ENCODE data around the gene EPB41L3.

Gene EPB41L3

DNA sequence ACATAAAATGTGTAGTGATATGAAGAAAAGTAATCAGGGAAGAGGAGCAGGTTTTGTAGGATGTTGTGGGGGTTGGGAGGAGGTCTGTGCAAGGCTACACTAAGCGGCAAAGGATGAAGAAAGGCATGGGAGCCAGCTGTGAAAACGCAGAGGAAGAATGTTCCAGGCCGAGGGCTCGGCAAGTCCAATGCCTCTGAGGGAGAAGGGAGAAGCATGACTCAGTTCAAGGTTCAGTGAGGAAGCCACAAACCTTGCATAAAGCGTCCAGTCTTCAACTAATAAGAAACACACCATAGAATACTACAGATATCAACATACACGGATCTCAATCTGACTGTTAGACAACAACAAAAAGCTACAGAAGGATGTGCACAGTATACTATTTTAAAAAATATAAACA lies 16.2 kb downstream of the EPB41L3 start:
- TF ChIP-seq, protein P1, sequence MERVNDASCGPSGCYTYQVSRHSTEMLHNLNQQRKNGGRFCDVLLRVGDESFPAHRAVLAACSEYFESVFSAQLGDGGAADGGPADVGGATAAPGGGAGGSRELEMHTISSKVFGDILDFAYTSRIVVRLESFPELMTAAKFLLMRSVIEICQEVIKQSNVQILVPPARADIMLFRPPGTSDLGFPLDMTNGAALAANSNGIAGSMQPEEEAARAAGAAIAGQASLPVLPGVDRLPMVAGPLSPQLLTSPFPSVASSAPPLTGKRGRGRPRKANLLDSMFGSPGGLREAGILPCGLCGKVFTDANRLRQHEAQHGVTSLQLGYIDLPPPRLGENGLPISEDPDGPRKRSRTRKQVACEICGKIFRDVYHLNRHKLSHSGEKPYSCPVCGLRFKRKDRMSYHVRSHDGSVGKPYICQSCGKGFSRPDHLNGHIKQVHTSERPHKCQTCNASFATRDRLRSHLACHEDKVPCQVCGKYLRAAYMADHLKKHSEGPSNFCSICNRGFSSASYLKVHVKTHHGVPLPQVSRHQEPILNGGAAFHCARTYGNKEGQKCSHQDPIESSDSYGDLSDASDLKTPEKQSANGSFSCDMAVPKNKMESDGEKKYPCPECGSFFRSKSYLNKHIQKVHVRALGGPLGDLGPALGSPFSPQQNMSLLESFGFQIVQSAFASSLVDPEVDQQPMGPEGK (CRISPR knock-in tag; IDR thresholded peaks at IDR 0.05; ENCODE audit: borderline replicate concordance): no peak
- no peak for TF ChIP-seq TCF4 (CRISPR knock-in tag; IDR thresholded peaks at IDR 0.05; ENCODE audit: borderline replicate concordance)
- TF ChIP-seq SNAI2 (CRISPR knock-in tag; IDR thresholded peaks at IDR 0.05): no peak
- TF ChIP-seq ESRRG (CRISPR knock-in tag; IDR thresholded peaks at IDR 0.05): no peak
- no peak for TF ChIP-seq BACH2 (CRISPR knock-in tag; IDR thresholded peaks at IDR 0.05; ENCODE audit: borderline replicate concordance)
- TF ChIP-seq ZC3H10 (CRISPR knock-in tag; IDR thresholded peaks at IDR 0.05): no peak
- TF ChIP-seq, protein P2, sequence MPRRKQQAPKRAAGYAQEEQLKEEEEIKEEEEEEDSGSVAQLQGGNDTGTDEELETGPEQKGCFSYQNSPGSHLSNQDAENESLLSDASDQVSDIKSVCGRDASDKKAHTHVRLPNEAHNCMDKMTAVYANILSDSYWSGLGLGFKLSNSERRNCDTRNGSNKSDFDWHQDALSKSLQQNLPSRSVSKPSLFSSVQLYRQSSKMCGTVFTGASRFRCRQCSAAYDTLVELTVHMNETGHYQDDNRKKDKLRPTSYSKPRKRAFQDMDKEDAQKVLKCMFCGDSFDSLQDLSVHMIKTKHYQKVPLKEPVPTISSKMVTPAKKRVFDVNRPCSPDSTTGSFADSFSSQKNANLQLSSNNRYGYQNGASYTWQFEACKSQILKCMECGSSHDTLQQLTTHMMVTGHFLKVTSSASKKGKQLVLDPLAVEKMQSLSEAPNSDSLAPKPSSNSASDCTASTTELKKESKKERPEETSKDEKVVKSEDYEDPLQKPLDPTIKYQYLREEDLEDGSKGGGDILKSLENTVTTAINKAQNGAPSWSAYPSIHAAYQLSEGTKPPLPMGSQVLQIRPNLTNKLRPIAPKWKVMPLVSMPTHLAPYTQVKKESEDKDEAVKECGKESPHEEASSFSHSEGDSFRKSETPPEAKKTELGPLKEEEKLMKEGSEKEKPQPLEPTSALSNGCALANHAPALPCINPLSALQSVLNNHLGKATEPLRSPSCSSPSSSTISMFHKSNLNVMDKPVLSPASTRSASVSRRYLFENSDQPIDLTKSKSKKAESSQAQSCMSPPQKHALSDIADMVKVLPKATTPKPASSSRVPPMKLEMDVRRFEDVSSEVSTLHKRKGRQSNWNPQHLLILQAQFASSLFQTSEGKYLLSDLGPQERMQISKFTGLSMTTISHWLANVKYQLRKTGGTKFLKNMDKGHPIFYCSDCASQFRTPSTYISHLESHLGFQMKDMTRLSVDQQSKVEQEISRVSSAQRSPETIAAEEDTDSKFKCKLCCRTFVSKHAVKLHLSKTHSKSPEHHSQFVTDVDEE (CRISPR knock-in tag; IDR thresholded peaks at IDR 0.05): no peak
- no peak for TF ChIP-seq ZFP3 (CRISPR knock-in tag; IDR thresholded peaks at IDR 0.05)
- TF ChIP-seq, protein P3, sequence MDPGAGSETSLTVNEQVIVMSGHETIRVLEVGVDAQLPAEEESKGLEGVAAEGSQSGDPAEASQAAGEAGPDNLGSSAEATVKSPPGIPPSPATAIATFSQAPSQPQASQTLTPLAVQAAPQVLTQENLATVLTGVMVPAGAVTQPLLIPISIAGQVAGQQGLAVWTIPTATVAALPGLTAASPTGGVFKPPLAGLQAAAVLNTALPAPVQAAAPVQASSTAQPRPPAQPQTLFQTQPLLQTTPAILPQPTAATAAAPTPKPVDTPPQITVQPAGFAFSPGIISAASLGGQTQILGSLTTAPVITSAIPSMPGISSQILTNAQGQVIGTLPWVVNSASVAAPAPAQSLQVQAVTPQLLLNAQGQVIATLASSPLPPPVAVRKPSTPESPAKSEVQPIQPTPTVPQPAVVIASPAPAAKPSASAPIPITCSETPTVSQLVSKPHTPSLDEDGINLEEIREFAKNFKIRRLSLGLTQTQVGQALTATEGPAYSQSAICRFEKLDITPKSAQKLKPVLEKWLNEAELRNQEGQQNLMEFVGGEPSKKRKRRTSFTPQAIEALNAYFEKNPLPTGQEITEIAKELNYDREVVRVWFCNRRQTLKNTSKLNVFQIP (CRISPR knock-in tag; IDR thresholded peaks at IDR 0.05; ENCODE audit: borderline replicate concordance, low read depth): no peak
- no peak for TF ChIP-seq TOX (CRISPR knock-in tag; IDR thresholded peaks at IDR 0.05; ENCODE audit: borderline replicate concordance)
- no peak for TF ChIP-seq ISL1 (CRISPR knock-in tag; IDR thresholded peaks at IDR 0.05)
- no peak for TF ChIP-seq ARNTL (CRISPR knock-in tag; IDR thresholded peaks at IDR 0.05; ENCODE audit: borderline replicate concordance, low read depth)
- TF ChIP-seq ZNF565 (CRISPR knock-in tag; conservative IDR thresholded peaks at IDR 0.05; ENCODE audit: low read depth): no peak
- no peak for ATAC-seq

DNA sequence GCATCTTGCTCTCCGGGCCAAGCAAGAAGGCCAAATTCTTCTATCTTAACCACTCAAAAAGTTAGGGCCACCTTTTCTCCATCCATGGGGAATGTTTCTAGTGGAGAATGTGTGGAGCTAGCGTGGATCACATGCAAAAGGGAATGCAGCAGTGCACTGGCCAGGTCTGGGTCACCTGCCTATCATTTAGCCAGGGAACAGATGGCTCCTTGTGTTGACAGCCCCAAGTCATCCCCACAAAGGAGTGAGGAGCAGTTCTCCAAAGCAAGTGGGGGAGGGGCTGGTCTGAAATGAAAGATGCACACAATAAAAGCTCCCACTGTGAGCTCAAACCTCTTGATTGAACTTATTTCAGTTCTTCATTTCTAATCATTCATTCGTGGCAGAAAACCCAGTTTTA lies 19.1 kb downstream of the EPB41L3 start:
- TF ChIP-seq, protein P1 (CRISPR knock-in tag; IDR thresholded peaks at IDR 0.05; ENCODE audit: borderline replicate concordance): no peak
- TF ChIP-seq SNAI2 (CRISPR knock-in tag; IDR thresholded peaks at IDR 0.05) (no peak), ISL1 (CRISPR knock-in tag; IDR thresholded peaks at IDR 0.05) (no peak), TOX (CRISPR knock-in tag; IDR thresholded peaks at IDR 0.05; ENCODE audit: borderline replicate concordance) (no peak), ZFP30 (CRISPR knock-in tag; IDR thresholded peaks at IDR 0.05) (no peak), ARNTL (CRISPR knock-in tag; IDR thresholded peaks at IDR 0.05; ENCODE audit: borderline replicate concordance, low read depth) (no peak), RARB (CRISPR knock-in tag; IDR thresholded peaks at IDR 0.05) (no peak), TCF4 (CRISPR knock-in tag; IDR thresholded peaks at IDR 0.05; ENCODE audit: borderline replicate concordance) (no peak)
- TF ChIP-seq, protein P4, sequence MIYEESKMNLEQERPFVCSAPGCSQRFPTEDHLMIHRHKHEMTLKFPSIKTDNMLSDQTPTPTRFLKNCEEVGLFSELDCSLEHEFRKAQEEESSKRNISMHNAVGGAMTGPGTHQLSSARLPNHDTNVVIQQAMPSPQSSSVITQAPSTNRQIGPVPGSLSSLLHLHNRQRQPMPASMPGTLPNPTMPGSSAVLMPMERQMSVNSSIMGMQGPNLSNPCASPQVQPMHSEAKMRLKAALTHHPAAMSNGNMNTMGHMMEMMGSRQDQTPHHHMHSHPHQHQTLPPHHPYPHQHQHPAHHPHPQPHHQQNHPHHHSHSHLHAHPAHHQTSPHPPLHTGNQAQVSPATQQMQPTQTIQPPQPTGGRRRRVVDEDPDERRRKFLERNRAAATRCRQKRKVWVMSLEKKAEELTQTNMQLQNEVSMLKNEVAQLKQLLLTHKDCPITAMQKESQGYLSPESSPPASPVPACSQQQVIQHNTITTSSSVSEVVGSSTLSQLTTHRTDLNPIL (CRISPR knock-in tag; IDR thresholded peaks at IDR 0.05; ENCODE audit: low read depth): no peak
- no peak for ATAC-seq

DNA sequence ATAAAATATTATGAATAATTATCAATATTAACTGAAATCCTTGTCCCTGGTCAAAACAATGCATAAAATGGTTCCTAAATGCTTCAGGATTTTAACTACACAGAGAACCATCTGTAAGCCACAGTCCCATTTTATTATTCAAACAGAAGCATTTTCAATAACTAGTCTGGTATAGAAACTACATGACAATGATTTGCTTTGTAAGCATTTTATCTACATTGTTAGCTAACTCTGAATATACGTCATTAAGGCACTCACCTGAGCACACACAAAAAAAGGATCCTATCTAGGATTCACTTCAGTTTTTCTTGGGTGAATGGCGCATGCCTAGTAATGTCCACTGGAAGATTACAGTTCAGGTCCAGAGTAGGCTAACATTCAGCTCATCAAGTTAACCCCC lies 22.8 kb downstream of the EPB41L3 start:
- TF ChIP-seq TCF4 (CRISPR knock-in tag; IDR thresholded peaks at IDR 0.05; ENCODE audit: borderline replicate concordance): no peak
- TF ChIP-seq ZNF565 (CRISPR knock-in tag; conservative IDR thresholded peaks at IDR 0.05; ENCODE audit: low read depth): no peak
- no peak for TF ChIP-seq ZNF70 (CRISPR knock-in tag; IDR thresholded peaks at IDR 0.05)
- no peak for TF ChIP-seq GLIS3 (CRISPR knock-in tag; IDR thresholded peaks at IDR 0.05)
- no peak for TF ChIP-seq ISL1 (CRISPR knock-in tag; IDR thresholded peaks at IDR 0.05)
- TF ChIP-seq RARB (CRISPR knock-in tag; IDR thresholded peaks at IDR 0.05): no peak
- no peak for TF ChIP-seq ARNTL (CRISPR knock-in tag; IDR thresholded peaks at IDR 0.05; ENCODE audit: borderline replicate concordance, low read depth)
- TF ChIP-seq, protein P1 (CRISPR knock-in tag; IDR thresholded peaks at IDR 0.05; ENCODE audit: borderline replicate concordance): no peak
- TF ChIP-seq ZFP3 (CRISPR knock-in tag; IDR thresholded peaks at IDR 0.05): no peak
- no peak for ATAC-seq
